ENCODE measurements around the gene PPP1R12B. TPM values are rescaled to one million over a fixed set of nuclear protein-coding genes. Genes with fewer than 3 reads are reported as not detected.

Gene PPP1R12B
- total RNA-seq, 1 donor from 2014 or later = 404 TPM

DNA sequence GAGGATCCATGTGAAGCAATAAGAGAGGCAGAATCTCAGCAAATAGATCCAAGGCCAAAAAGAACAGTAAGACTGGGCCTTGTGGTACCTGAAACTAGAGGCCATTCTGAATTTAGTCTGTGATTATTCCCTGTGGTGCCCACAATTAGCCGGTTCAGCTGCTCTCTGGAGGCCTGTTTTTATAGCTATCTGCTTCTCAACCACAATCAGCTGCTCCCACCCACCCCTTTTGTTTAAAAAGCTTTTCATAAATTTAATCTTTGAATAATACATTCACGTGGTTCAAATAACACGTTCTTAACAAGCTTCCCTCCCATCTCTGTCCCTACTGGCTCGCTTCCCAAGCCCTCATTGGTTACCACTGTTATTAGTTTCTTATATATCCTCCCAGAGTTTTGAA, 24.8 kb upstream of the PPP1R12B start:
- Histone ChIP-seq H3K27ac (no peak overlapping the region), H3K27me3 (no peaks in the 10 kb centered on the region), H3K4me1 (no peaks in the 10 kb centered on the region), H3K4me3 (no peak overlapping the region), H3K9me3 (no peaks in the 10 kb centered on the region), H3K36me3 (peaks cover 13 to 19% of the 10 kb centered on the region in 2 donors)
- intact Hi-C loops (cut with DNase I) = no loop called here
- peak in 1 of 2 donors; percentile 4 for DNase-seq (ENCODE audit: low spot score in 2 of 2)
- TF ChIP-seq, protein P1, sequence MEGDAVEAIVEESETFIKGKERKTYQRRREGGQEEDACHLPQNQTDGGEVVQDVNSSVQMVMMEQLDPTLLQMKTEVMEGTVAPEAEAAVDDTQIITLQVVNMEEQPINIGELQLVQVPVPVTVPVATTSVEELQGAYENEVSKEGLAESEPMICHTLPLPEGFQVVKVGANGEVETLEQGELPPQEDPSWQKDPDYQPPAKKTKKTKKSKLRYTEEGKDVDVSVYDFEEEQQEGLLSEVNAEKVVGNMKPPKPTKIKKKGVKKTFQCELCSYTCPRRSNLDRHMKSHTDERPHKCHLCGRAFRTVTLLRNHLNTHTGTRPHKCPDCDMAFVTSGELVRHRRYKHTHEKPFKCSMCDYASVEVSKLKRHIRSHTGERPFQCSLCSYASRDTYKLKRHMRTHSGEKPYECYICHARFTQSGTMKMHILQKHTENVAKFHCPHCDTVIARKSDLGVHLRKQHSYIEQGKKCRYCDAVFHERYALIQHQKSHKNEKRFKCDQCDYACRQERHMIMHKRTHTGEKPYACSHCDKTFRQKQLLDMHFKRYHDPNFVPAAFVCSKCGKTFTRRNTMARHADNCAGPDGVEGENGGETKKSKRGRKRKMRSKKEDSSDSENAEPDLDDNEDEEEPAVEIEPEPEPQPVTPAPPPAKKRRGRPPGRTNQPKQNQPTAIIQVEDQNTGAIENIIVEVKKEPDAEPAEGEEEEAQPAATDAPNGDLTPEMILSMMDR (IDR thresholded peaks at IDR 0.05) = no peak

DNA sequence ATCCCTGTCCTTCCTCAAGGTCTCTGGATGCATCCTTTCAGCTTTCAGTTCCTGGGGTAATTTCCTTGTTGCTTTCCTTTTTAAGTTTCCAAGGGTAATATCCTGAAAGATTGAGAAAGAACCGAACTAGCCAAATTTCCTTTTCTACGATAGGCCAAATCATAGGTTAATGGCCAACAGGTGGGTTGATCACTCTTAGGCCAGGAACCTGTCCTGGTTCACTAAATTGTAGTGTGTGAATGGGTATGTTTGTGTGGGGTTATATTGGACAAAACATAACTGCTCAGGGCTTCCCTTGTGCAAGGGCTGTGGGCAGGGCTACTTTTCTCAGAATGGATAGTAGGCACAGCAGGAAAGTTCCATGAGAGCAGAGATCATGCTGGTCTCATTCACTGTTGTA, 23.9 kb upstream of the PPP1R12B start:
- intact Hi-C loops (cut with DNase I) = no loop called here
- Histone ChIP-seq H3K9me3 (no peaks in the 10 kb centered on the region), H3K27me3 (no peaks in the 10 kb centered on the region), H3K36me3 (peaks cover 5 to 10% of the 10 kb centered on the region in 2 donors), H3K4me1 (no peaks in the 10 kb centered on the region), H3K4me3 (no peak overlapping the region), H3K27ac (no peak overlapping the region)
- peak in 1 of 2 donors; percentile 13 for DNase-seq (ENCODE audit: low spot score in 2 of 2)
- TF ChIP-seq, protein P1 (IDR thresholded peaks at IDR 0.05) = no peak

DNA sequence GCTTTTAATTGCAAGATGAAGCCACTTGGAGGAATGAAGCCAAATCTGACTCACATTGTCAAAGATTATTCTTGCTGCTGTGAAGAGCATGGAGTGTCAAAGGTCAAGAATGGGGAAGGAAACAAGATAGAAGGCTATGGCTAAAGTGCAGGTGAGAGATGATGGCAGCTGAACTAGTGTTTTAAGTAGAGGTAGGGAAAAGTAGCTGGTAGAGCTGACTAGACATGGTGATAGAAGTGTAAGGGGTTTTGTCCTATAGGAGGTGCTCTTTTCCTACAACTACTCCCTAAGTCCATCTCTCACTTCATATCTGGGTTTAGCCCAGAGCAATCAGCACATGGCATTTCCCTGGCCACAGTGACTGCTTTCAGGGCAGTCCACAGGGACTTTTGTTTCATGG, 18.6 kb upstream of the PPP1R12B start:
- DNase-seq (ENCODE audit: low spot score in 2 of 2) = no peak
- H3K27me3 ChIP-seq = no peaks in the 10 kb centered on the region
- no peaks in the 10 kb centered on the region for H3K36me3 ChIP-seq
- intact Hi-C loops (cut with DNase I) = no loop called here
- no peaks in the 10 kb centered on the region for H3K9me3 ChIP-seq
- H3K27ac ChIP-seq = no peak overlapping the region
- TF ChIP-seq, protein P1 (IDR thresholded peaks at IDR 0.05) = no peak
- H3K4me3 ChIP-seq = no peak overlapping the region
- no peaks in the 10 kb centered on the region for H3K4me1 ChIP-seq

DNA sequence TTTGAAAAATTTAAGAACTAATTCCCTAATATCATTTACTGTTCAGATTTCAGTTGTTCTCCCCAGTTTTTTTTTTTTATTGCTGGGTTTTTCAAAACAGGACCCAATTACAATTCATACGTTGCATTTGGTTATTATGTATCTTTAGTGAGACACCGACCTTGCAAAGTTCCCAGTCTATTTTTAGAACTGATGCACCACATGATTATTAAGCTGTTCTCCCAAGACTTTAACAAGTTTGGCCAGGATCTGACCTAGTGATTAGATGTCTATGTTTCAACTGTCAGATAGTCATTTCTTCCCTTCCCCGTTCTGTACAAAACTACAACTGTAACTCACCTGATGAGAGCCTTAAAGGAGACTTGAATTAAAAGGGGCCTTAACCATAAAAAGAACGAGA, 14.6 kb upstream of the PPP1R12B start:
- Histone ChIP-seq H3K36me3 (no peaks in the 10 kb centered on the region), H3K4me3 (no peak overlapping the region), H3K9me3 (no peaks in the 10 kb centered on the region), H3K4me1 (no peaks in the 10 kb centered on the region), H3K27me3 (no peaks in the 10 kb centered on the region), H3K27ac (no peak overlapping the region)
- intact Hi-C loops (cut with DNase I) = no loop called here
- TF ChIP-seq, protein P1 (IDR thresholded peaks at IDR 0.05) = no peak
- DNase-seq (ENCODE audit: low spot score in 2 of 2) = no peak

DNA sequence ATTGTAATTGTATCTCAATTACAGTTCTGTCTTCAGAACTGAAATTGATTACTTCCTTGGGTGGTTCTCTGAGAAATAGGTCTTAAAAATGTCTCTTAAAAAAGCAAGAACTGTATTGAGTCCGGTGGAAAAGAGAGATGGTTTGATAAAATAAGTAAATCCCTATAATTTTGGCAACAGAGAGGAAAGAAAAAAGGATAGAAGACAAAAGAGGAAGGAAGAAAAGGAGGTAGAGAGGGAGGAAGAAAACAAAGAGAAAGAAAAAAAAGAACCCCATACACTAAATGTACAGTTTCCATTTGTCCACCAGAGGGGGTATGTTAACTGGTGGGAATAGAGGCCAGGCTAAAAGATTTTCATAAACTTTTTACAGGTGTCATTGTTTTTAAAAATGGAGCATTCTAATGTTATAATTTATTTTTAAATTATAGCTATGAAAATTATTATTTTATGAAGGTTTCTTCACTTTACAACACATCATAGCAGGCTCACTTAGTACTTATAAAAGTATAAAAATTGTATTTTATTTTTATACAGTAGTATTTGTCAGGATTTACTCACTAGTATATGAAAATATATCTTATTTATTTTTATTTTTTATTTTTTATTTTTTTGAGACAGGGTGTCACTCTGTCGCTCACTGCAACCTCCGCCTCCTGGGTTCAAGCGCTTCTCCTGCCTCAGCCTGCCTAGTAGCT, 4.7 kb upstream of the PPP1R12B start:
- no peak overlapping the region for H3K4me3 ChIP-seq
- H3K36me3 ChIP-seq = no peaks in the 10 kb centered on the region
- DNase-seq (ENCODE audit: low spot score in 2 of 2) = no peak
- H3K27ac ChIP-seq = no peak overlapping the region
- H3K9me3 ChIP-seq = no peaks in the 10 kb centered on the region
- H3K27me3 ChIP-seq = no peaks in the 10 kb centered on the region
- H3K4me1 ChIP-seq = no peaks in the 10 kb centered on the region
- TF ChIP-seq, protein P1 (IDR thresholded peaks at IDR 0.05) = peak; percentile 31 to 77 (median 75)
- intact Hi-C loops (cut with DNase I) = loop anchor here (1.0 to 10.0 kb wide), 3 partner anchors 68 to 376 kb away; no protein-coding TSS in a partner anchor
